HCT116 (cell line): ENCODE data around the gene TESK1. TPM values are rescaled to one million over a fixed set of nuclear protein-coding genes. Genes with fewer than 3 reads are reported as not detected.
A peak's percentile ranks its signal among the peaks of the same experiment; 100 is the strongest.

Experiments
- ATAC-seq: fragments of 200-7000 bp; cut with Tn5 transposase; 2 replicates; pipeline ENCODE4 v1.9.1; 2020; ENCODE audit warnings: mild to moderate bottlenecking, moderate library complexity
- BruUV-seq: library from RNA; stranded (reverse); fragments of 400-500 nt; replicated peaks from 2 replicates; lab custom pipeline; 2021; lab: Mats Ljungman, UMichigan
- CTCF ChIA-PET: fragments of 300-600 bp; sonication (Branson Sonifier 250); formaldehyde crosslinking; loops from one replicate; lab custom pipeline; 2021; ENCODE audit warnings: antibody characterized with exemption; lab: Charles Lee
- POLR2A ChIA-PET: fragments of 300-600, 350-600 bp; sonication (Branson Sonifier 250); formaldehyde crosslinking; loops from one replicate; lab custom pipeline; 2021; ENCODE audit warnings: antibody characterized with exemption; lab: Charles Lee
- RAD21 ChIA-PET, 2 experiments: fragments of 300-600 bp; sonication (Branson Sonifier 250); formaldehyde crosslinking; loops; one replicate each; lab custom pipeline; 2023; ENCODE audit warnings: low total read pairs in 2 of 2; ENCODE audit not compliant: uncharacterized antibody in 2 of 2, unreplicated experiment in 2 of 2, low non-redundant PET in 1 of 2; lab: Charles Lee
- DNase-seq: peaks from one replicate; pipeline ENCODE4 v3.0.0-alpha.2; 2010; ENCODE audit warnings: low read depth, low spot score
- H2AFZ ChIP-seq: fragments of 200-600 bp; shearing (Covaris generic), sonication (generic); 2 replicates; pipeline ENCODE4 v1.6.1; 2017; ENCODE audit warnings: low read depth, mixed run types, mixed read lengths, antibody characterized with exemption, low read length; ENCODE audit not compliant: poor library complexity, severe bottlenecking
- H3K27ac ChIP-seq: 2 replicates; pipeline ENCODE4 v1.5.1; 2012; ENCODE audit warnings: low read depth, low read length
- H3K27me3 ChIP-seq: fragments of 200-600 bp; sonication (generic); 2 replicates; pipeline ENCODE4 v1.6.1; 2016; ENCODE audit warnings: mixed run types, low read length, mixed read lengths; ENCODE audit not compliant: insufficient read depth
- H3K36me3 ChIP-seq, 2 experiments: fragments of 200-500 bp in 1 of 2; fragments of 200-600 bp in 1 of 2; sonication (Bioruptor generic) in 1 of 2; sonication (generic) in 1 of 2; 2 replicates each; pipeline versions ENCODE4 v1.5.1 to v1.6.1; 2014 to 2016; ENCODE audit warnings: low read length in 2 of 2, inconsistent platforms in 1 of 2, mixed read lengths in 1 of 2, mixed run types in 1 of 2; ENCODE audit not compliant: insufficient read depth in 2 of 2, control insufficient read depth in 1 of 2
- H3K4me1 ChIP-seq, 2 experiments: fragments of 200-600 bp in 1 of 2; sonication (generic) in 1 of 2; 2 replicates each; pipeline versions ENCODE4 v1.5.1 to v1.6.1; 2012 to 2017; ENCODE audit warnings: low read length in 2 of 2, inconsistent platforms in 1 of 2, mild to moderate bottlenecking in 1 of 2, mixed read lengths in 1 of 2, mixed run types in 1 of 2, moderate library complexity in 1 of 2; ENCODE audit not compliant: insufficient read depth in 2 of 2, control insufficient read depth in 1 of 2
- H3K4me2 ChIP-seq: fragments of 200-600 bp; sonication (generic); 2 replicates; pipeline ENCODE4 v1.6.1; 2017; ENCODE audit warnings: mixed run types, low read length, mixed read lengths
- H3K4me3 ChIP-seq, 2 experiments: fragments of 200-600 bp in 1 of 2; sonication (generic) in 1 of 2; replicated peaks in 1 of 2; 2 replicates each; pipeline ENCODE4 v1.5.1; 2011 to 2016; ENCODE audit warnings: low read length in 2 of 2, control low read depth in 1 of 2, low read depth in 1 of 2, mild to moderate bottlenecking in 1 of 2, mixed read lengths in 1 of 2, mixed run types in 1 of 2
- H3K79me2 ChIP-seq: fragments of 200-600 bp; sonication (generic); 2 replicates; pipeline ENCODE4 v1.6.1; 2017; ENCODE audit warnings: mild to moderate bottlenecking, mixed run types, low read length, moderate library complexity, mixed read lengths; ENCODE audit not compliant: insufficient read depth
- H3K9ac ChIP-seq: fragments of 200-600 bp; sonication (generic); 2 replicates; pipeline ENCODE4 v1.6.1; 2016; ENCODE audit warnings: low read length, mixed read lengths
- H3K9me2 ChIP-seq: fragments of 200-600 bp; sonication (generic), shearing (Covaris generic); 2 replicates; pipeline ENCODE4 v1.6.1; 2017; ENCODE audit warnings: mixed run types, mild to moderate bottlenecking, moderate library complexity; ENCODE audit not compliant: insufficient read depth
- H3K9me3 ChIP-seq, 2 experiments: fragments of 200-500 bp in 1 of 2; fragments of 200-600 bp in 1 of 2; sonication (Bioruptor generic) in 1 of 2; sonication (generic) in 1 of 2; 2 replicates each; pipeline ENCODE4 v1.6.1; 2014 to 2017; ENCODE audit warnings: low read length in 2 of 2, mixed read lengths in 2 of 2, inconsistent platforms in 1 of 2, low read depth in 1 of 2, mild to moderate bottlenecking in 1 of 2, mixed run types in 1 of 2, moderate library complexity in 1 of 2; ENCODE audit not compliant: control insufficient read depth in 1 of 2, insufficient read depth in 1 of 2
- H4K20me1 ChIP-seq: fragments of 200-600 bp; sonication (generic), shearing (Covaris generic); 2 replicates; pipeline ENCODE4 v1.6.1; 2017; ENCODE audit warnings: mixed run types, mild to moderate bottlenecking, moderate library complexity; ENCODE audit not compliant: insufficient read depth
- ATF3 ChIP-seq: IDR thresholded peaks from 2 replicates; pipeline ENCODE4 v1.6.1; 2012
- CBX3 ChIP-seq: IDR thresholded peaks from 2 replicates; pipeline ENCODE4 v1.6.1; 2012; ENCODE audit warnings: low read depth
- CTCF ChIP-seq, 3 experiments: fragments of 200-600 bp in 1 of 3; sonication (generic) in 1 of 3; IDR thresholded peaks in 2 of 3; conservative IDR thresholded peaks in 1 of 3; 2 replicates each; pipeline ENCODE4 v1.5.1; 2012 to 2017; ENCODE audit warnings: low read depth in 2 of 3, low read length in 2 of 3, antibody characterized with exemption in 1 of 3, borderline replicate concordance in 1 of 3, control low read depth in 1 of 3, mild to moderate bottlenecking in 1 of 3, mixed read lengths in 1 of 3, mixed run types in 1 of 3, moderate library complexity in 1 of 3; ENCODE audit not compliant: insufficient read depth in 1 of 3
- EGR1 ChIP-seq: IDR thresholded peaks from 2 replicates; pipeline ENCODE4 v1.6.1; 2012; ENCODE audit warnings: low read depth
- JUND ChIP-seq: IDR thresholded peaks from 2 replicates; pipeline ENCODE4 v1.6.1; 2012
- POLR2A ChIP-seq: IDR thresholded peaks from 2 replicates; pipeline ENCODE4 v1.7.0; 2011; ENCODE audit warnings: borderline replicate concordance; ENCODE audit not compliant: insufficient read depth, insufficient read length; ENCODE audit errors: extremely low read depth
- POLR2AphosphoS5 ChIP-seq: IDR thresholded peaks from 2 replicates; pipeline ENCODE4 v1.6.1; 2011; ENCODE audit warnings: mild to moderate bottlenecking, low read depth, low read length, moderate library complexity
- RAD21 ChIP-seq: IDR thresholded peaks from 2 replicates; pipeline ENCODE4 v1.6.1; 2012; ENCODE audit warnings: low read depth, mild to moderate bottlenecking
- SP1 ChIP-seq: IDR thresholded peaks from 2 replicates; pipeline ENCODE4 v1.6.1; 2012; ENCODE audit warnings: low read depth
- SRF ChIP-seq: IDR thresholded peaks from 2 replicates; pipeline ENCODE4 v1.6.1; 2012; ENCODE audit warnings: low read depth
- YY1 ChIP-seq: IDR thresholded peaks from 2 replicates; pipeline ENCODE4 v1.6.1; 2011; ENCODE audit warnings: low read length, low read depth, moderate library complexity, mild to moderate bottlenecking; ENCODE audit not compliant: insufficient replicate concordance; ENCODE audit errors: extremely low read depth
- ZFX ChIP-seq: fragments of 450-650 bp; IDR thresholded peaks from 2 replicates; pipeline ENCODE4 v1.6.1; 2017
- intact Hi-C: fragments of 100-400 bp; cut with micrococcal nuclease; formaldehyde crosslinking; loops from 2 replicates; pipeline ENCODE4 v1.10.0; 2022
- total RNA-seq: library from RNA; stranded (reverse); gene quantifications from one replicate; pipeline ENCODE4 v1.2.1, GENCODE V29; 2021; ENCODE audit not compliant: unreplicated experiment

Gene TESK1
- total RNA-seq, 1 experiment from 2014 or later: 26.6 TPM

GRCh38 chr9:35564658-35565061, 40.4 kb upstream of the TESK1 start (continued):
- TF ChIP-seq ATF3 (no peak), RAD21 (no peak), EGR1 (no peak), SRF (no peak), JUND (no peak), SP1 (no peak), POLR2AphosphoS5 (no peak), POLR2A (no peak), CBX3 (no peak), YY1 (no peak)

GRCh38 chr9:35566417-35566816, 38.6 kb upstream of the TESK1 start:
- TF ChIP-seq ZFX: no peak
- TF ChIP-seq CTCF (IDR thresholded peaks at IDR 0.05 in 2 of 3, conservative IDR thresholded peaks at IDR 0.05 in 1 of 3; ENCODE audit: borderline replicate concordance in 1 of 3, insufficient read depth in 1 of 3, low read depth in 2 of 3, low read length in 2 of 3): peak in 2 of 3 experiments; percentile 7 to 32; a peak in 1 of 6 replicates
- DNase-seq (no peak), ATAC-seq (peak; percentile 83)
- H2AFZ ChIP-seq: no peak overlapping the region
- H3K4me3 ChIP-seq: no peak overlapping the region
- BruUV-seq: no TSS peak
- H3K27me3 ChIP-seq: no peaks in the 10 kb centered on the region
- no peak overlapping the region for H3K9ac ChIP-seq
- intact Hi-C loops: no loop called here
- no peaks in the 10 kb centered on the region for H3K36me3 ChIP-seq
- no peaks in the 10 kb centered on the region for H3K9me3 ChIP-seq
- RAD21 ChIA-PET: no interaction called here
- no peak overlapping the region for H3K27ac ChIP-seq
- POLR2A ChIA-PET: interaction anchor here (0.9 kb wide), 1 partner anchor 37 kb away, joined by 3 read pairs; no protein-coding TSS in a partner anchor
- H3K79me2 ChIP-seq: no peaks in the 10 kb centered on the region
- no peak overlapping the region for H3K4me2 ChIP-seq
- H4K20me1 ChIP-seq: no peaks in the 10 kb centered on the region
- CTCF ChIA-PET: no interaction called here
- H3K4me1 ChIP-seq: peaks cover 3 to 12% of the 10 kb centered on the region in 2 experiments; a peak in 2 of 4 replicates
- no peaks in the 10 kb centered on the region for H3K9me2 ChIP-seq
